NOMO-1 treated with DMSO at 0.1 percent for 48 hours (cell line): ENCODE data around the gene TCHHL1.
"Not testable (repeated sequence)": the region's sequence is repeated elsewhere in the genome, so short reads cannot be mapped to it uniquely, and the experiment has no call there.

Experiments
- DNase-seq: peaks from one replicate; lab custom pipeline; 2025; ENCODE audit not compliant: unreplicated experiment; lab: John Stamatoyannopoulos, UW

Gene TCHHL1

GRCh38 chr1:152096931-152097330 lies 8.1 kb upstream of the TCHHL1 start:
- no peak for DNase-seq

GRCh38 chr1:152086760-152087159 lies 2.1 kb downstream of the TCHHL1 start:
- no peak for DNase-seq

GRCh38 chr1:152084853-152085252 lies 4.0 kb downstream of the TCHHL1 start:
- DNase-seq, result no peak

GRCh38 chr1:152081026-152081425 lies 7.8 kb downstream of the TCHHL1 start:
- DNase-seq, result not testable (repeated sequence)

GRCh38 chr1:152080494-152080893 lies 8.4 kb downstream of the TCHHL1 start:
- DNase-seq, result not testable (repeated sequence)

GRCh38 chr1:152078831-152079441 lies 9.9 kb downstream of the TCHHL1 start:
- no peak for DNase-seq

GRCh38 chr1:152072311-152072710 lies 16.6 kb downstream of the TCHHL1 start:
- no peak for DNase-seq

- no peak for DNase-seq
Measured at GRCh38 chr1:152071123-152071522, 17.7 kb downstream of the TCHHL1 start.

- no peak for DNase-seq
Measured at GRCh38 chr1:152067929-152068328, 20.9 kb downstream of the TCHHL1 start.

GRCh38 chr1:152067150-152067549 lies 21.7 kb downstream of the TCHHL1 start:
- DNase-seq, result no peak

- no peak for DNase-seq
Measured at GRCh38 chr1:152061952-152062351, 26.9 kb downstream of the TCHHL1 start.

GRCh38 chr1:152053375-152053774 lies 35.5 kb downstream of the TCHHL1 start:
- DNase-seq, result no peak

GRCh38 chr1:152052606-152053005 lies 36.3 kb downstream of the TCHHL1 start:
- DNase-seq, result peak; percentile 75

- DNase-seq, result peak; percentile 30
Measured at GRCh38 chr1:152050886-152051675, 37.8 kb downstream of the TCHHL1 start.

- peak; percentile 79 for DNase-seq
Measured at GRCh38 chr1:152049291-152050083, 39.4 kb downstream of the TCHHL1 start.

- peak; percentile 83 for DNase-seq
Measured at GRCh38 chr1:152048416-152049009, 40.4 kb downstream of the TCHHL1 start.

- DNase-seq, result peak; percentile 100
Measured at GRCh38 chr1:152047730-152048415, 41.0 kb downstream of the TCHHL1 start.

- no peak for DNase-seq
Measured at GRCh38 chr1:152047413-152047729, 41.5 kb downstream of the TCHHL1 start.

GRCh38 chr1:152044386-152044785 lies 44.5 kb downstream of the TCHHL1 start:
- DNase-seq, result no peak

GRCh38 chr1:152043870-152044269 lies 45.0 kb downstream of the TCHHL1 start:
- DNase-seq, result no peak

GRCh38 chr1:152042030-152042429 lies 46.8 kb downstream of the TCHHL1 start:
- DNase-seq, result no peak
